Hematopoietic multipotent progenitor cell treated with erythropoietin and hydrocortisone succinate and interleukin-3 and kit ligand, for 17 days (in vitro differentiated cells): ENCODE data around the gene KLK7.
"Not testable (repeated sequence)": the region's sequence is repeated elsewhere in the genome, so short reads cannot be mapped to it uniquely, and the experiment has no call there.

Experiments
- DNase-seq: peaks from one replicate; pipeline ENCODE4 v3.0.0-alpha.2; 2015; ENCODE audit warnings: low spot score

The KLK7 gene

GRCh38 chr19:51010066-51010795, 26.5 kb upstream of the KLK7 start:
- no peak for DNase-seq

GRCh38 chr19:51009061-51009891, 25.6 kb upstream of the KLK7 start:
- no peak for DNase-seq

- no peak for DNase-seq
These were observed 23.8 kb upstream of the KLK7 start for GRCh38 chr19:51007488-51007887.

- no peak for DNase-seq
These were observed 22.7 kb upstream of the KLK7 start for GRCh38 chr19:51006406-51006805.

GRCh38 chr19:51005248-51005647, 21.5 kb upstream of the KLK7 start:
- no peak for DNase-seq

GRCh38 chr19:51003316-51003715, 19.6 kb upstream of the KLK7 start:
- no peak for DNase-seq

- peak; percentile 61 for DNase-seq
These were observed 19.0 kb upstream of the KLK7 start for GRCh38 chr19:51002542-51003311.

- no peak for DNase-seq
These were observed 18.4 kb upstream of the KLK7 start for GRCh38 chr19:51002089-51002532.

GRCh38 chr19:51001515-51001914, 17.8 kb upstream of the KLK7 start, which contains the start of gene KLK8:
Gene KLK8, minus strand, starts transcription at chr19:51001604. Its CDS starts 437 bp downstream, at chr19:51001167.
- DNase-seq: no peak

- no peak for DNase-seq
These were observed 17.3 kb upstream of the KLK7 start for GRCh38 chr19:51000981-51001380.

GRCh38 chr19:51000426-51000825, 16.7 kb upstream of the KLK7 start:
- DNase-seq: no peak

GRCh38 chr19:50998686-50999085, 15.0 kb upstream of the KLK7 start:
- no peak for DNase-seq

GRCh38 chr19:50998061-50998460, 14.3 kb upstream of the KLK7 start:
- no peak for DNase-seq

- peak; percentile 8 for DNase-seq
These were observed 10.4 kb upstream of the KLK7 start for GRCh38 chr19:50994129-50994528.

- DNase-seq: no peak
These were observed 8.9 kb upstream of the KLK7 start for GRCh38 chr19:50992666-50993035.

- DNase-seq: not testable (repeated sequence)
These were observed 699 bp upstream of the KLK7 start for GRCh38 chr19:50984416-50984815.

GRCh38 chr19:50982186-50982585, 1.5 kb downstream of the KLK7 start:
- DNase-seq: no peak

- no peak for DNase-seq
These were observed 2.0 kb downstream of the KLK7 start for GRCh38 chr19:50981587-50982146.

- DNase-seq: no peak
These were observed 3.5 kb downstream of the KLK7 start for GRCh38 chr19:50980208-50980607.

GRCh38 chr19:50979758-50980157, 4.0 kb downstream of the KLK7 start:
- DNase-seq: no peak

GRCh38 chr19:50978772-50979390, 4.8 kb downstream of the KLK7 start:
- DNase-seq: no peak

- no peak for DNase-seq
These were observed 6.1 kb downstream of the KLK7 start for GRCh38 chr19:50977626-50978025.
